ENCODE results near the gene ALDH1A3.

Gene ALDH1A3

DNA sequence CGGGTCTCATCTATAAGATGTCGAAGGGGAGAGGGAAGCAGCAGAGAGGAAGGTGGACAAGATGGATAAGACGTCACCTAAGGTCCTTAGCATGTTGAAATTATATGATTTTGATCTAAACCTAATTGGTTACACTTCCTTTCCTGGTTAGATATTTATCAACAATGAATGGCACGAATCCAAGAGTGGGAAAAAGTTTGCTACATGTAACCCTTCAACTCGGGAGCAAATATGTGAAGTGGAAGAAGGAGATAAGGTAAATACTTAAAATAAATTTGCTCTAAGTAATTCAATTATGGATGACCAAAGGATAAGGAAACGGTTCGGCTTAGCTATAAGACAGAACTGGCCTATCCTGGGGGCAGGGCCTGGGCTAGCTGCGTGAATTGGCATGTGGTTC is 5.5 kb downstream of the ALDH1A3 start:
- DNase-seq, result no peak

- no peak for DNase-seq
These were observed 6.2 kb downstream of the ALDH1A3 start for GRCh38 chr15:100885811-100886210.

DNA sequence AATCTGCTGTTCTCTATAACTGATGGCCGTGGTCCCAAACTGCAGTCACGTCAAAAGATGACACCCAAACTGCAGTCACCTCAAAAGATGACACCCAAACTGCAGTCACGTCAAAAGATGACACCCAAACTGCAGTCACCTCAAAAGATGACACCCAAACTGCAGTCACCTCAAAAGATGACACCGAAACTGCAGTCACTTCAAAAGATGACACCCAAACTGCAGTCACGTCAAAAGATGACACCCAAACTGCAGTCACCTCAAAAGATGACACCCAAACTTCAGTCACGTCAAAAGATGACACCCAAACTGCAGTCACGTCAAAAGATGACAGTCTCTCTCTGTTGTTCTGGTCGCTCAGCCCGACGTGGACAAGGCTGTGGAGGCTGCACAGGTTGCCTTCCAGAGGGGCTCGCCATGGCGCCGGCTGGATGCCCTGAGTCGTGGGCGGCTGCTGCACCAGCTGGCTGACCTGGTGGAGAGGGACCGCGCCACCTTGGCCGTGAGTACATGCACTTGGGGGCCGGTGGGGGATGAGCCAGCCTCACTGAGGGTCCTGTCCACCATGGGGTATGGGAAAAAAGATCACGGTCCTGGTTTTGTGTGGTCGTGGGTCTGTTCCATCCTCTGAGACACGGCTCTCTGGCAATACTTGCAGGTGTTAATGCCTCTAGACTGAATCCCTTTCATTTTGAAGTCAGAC is 7.7 kb downstream of the ALDH1A3 start:
- no peak for DNase-seq

GRCh38 chr15:100889385-100890050 is 9.9 kb downstream of the ALDH1A3 start:
- no peak for DNase-seq

- DNase-seq, result no peak
These were observed 10.6 kb downstream of the ALDH1A3 start for GRCh38 chr15:100890051-100890720.

DNA sequence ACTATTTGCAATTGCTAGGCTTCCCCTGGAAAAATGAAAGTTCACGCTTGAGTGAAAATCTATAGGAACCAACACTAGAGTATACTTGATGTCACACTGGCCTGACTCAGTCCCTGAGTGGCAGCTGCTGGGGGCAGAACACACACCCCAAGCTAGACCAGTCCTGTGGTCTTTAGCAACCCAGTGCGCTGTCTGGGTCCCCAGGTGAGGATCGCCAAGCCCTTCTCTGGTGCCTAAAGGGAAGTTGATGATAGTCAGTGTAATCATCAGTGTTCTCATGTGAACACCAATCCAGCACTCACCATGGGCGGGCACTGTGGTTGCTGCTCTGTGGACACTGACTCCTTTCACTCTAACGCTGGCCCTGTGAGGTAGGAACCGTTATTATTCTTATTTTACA is 11.2 kb downstream of the ALDH1A3 start:
- no peak for DNase-seq

DNA sequence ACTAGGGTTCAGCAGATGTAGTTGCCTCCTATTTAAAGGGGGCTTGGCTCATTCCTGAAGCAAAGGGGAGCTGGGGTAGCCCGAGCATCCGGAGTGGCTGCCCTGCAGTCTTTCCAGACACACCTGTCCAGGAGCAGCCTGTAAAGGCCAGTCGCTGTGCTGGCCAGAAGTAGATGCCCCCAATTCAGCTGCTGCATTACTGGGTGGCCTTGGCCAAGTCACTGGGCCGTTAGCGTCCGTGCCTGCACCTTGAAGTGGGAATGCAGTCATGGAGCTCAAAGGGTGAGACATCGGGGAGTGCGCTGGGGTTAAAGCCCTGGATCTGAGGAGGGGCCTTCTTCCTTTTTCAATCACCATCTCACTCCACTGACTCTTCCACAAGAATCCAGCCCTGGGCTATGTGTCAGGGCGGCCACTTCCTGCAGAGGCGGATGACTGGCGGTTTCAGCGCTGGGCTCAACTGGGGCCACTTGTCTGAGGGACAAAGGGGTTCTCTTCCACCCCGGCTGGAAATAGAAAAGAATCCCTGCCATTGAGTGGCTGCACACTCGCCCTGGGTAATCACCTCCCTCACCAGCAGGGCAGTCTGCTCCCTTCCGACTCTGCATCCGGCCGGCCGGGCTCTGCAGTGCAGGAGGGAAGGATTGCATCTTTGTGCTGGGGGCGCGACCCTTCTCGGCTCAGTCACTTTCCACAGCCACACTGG is 11.8 kb downstream of the ALDH1A3 start:
- DNase-seq, result no peak

DNA sequence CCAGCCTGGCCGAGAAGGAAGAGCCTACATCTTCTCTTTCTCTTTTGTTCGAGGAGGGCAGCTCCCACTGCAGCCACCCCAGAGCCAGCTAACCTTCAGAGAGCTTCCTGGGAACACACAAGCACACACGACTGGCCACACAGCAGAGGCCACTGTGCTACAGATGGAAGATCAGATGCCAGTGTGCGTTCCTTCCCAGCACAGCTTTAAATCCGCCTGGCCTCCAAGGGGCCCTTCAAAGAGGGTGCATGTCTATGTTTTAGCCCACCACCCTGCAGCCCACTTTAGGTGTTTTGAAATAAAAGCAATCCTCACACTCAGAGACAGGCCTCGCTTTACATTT is 12.4 kb downstream of the ALDH1A3 start:
- DNase-seq, result no peak

DNA sequence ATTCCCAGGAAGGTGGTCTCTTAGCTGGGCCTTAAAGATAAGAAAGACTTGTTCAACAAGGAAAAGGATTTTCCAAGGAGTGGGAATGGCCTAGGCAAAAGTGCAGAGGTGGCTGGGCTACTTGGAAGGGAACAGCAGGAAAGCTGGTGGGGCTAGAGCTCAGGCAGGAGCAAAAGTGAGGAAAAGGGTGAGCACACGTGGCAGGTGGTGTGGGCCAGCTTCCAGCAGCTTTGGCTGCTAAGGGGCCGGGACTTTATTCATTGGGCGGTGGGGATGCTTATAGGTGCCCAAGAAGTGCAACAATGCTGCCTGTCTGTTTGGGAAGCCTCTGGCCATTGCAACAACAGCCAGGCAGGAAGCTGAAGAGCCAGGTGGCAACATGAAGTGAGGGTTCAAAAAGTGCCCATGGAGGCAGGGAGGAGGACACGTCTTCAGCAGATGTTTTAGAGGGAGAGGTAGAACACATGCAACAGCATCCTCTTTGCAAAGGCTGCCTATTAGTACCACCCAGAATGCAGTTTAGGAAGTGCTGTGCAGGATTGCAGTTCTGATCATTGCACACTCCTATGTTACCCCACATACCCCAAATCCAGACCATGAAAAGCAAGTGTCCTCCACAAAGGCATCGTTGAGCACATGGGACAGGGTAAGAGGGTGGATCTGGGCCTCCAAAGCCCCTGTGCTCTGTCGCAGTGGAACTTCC is 13.8 kb downstream of the ALDH1A3 start:
- no peak for DNase-seq

GRCh38 chr15:100893964-100894295 is 14.3 kb downstream of the ALDH1A3 start:
- no peak for DNase-seq

DNA sequence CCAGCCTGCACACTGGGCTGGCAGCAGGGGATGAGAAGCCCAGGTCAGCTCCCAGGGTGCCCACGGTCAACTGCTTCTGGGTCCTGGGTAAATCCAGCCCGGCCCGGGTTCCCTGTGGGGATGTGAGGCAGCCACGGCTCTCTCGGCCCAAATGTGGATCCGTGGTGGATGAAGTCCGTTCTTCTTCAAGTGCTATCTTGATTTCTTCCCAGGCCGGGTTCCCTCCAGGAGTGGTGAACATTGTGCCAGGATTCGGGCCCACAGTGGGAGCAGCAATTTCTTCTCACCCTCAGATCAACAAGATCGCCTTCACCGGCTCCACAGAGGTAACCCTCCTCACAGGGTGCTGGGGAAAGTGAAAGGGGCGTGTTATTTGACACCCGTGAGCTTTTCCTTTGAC is 16.1 kb downstream of the ALDH1A3 start:
- no peak for DNase-seq

DNA sequence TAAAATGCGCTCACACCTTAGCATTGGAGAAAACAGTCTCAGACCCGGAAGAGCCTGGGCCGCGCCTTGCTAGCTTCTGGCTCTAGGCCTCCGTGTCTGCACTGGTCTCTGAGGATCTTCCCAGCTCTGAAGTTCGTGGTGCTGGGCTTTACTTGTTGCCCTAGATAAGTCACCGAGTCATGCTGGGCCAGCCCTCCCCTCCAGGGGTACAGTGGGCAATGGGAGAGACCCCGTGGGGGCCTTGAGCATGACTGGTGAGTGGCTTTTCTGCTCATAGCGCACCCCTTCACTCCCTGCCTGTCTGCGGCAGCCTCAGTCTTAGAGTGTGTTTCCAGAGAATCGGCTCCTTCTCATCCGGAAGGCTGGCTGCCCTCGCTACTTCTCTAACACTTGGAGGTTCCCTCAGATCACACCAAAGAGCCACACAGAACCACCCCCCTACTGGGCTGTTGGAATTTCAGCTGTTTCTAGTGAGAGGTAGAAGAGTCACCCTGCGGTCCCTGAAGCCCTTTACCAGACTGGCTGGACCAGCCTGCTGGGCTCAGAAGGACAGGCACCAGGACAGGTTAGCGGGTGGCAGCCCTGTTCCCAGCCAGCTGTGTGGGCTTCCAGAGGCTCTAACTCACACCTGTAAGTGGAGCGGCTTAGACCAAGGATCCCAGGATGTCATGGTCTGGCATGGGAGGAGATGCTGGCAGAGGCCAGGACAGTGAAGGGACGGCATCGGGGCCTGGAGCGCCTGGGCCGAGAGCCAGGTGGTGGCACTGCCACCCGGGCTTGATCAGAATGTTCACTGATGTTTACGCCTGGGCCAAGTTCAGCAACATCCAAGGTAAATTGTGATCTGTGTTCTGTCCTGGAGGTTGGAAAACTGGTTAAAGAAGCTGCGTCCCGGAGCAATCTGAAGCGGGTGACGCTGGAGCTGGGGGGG is 17.9 kb downstream of the ALDH1A3 start:
- no peak for DNase-seq

GRCh38 chr15:100898152-100898490 is 18.5 kb downstream of the ALDH1A3 start:
- DNase-seq, result no peak

- DNase-seq, result no peak
These were observed 19.2 kb downstream of the ALDH1A3 start for GRCh38 chr15:100898661-100899462.

- no peak for DNase-seq
These were observed 20.0 kb downstream of the ALDH1A3 start for GRCh38 chr15:100899601-100900000.

GRCh38 chr15:100900136-100900794 is 20.6 kb downstream of the ALDH1A3 start:
- no peak for DNase-seq

DNA sequence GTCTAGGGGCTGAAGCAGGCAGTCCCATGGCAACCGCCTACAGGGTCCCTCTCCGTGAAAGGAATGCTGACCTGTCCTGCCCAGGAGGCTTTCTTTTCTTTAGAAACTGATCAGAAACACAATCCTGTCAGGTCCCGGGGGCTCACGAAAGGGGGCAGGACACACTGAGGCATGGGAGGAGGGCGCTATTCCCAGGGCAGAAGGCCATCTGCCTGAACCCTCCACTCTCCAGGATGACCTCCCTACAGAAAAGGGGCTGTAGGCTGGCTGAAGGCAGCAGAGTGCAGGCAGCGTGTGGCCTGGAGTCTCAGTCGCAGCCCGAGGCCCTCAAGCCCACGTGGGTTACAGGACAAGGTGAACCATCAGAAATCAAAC is 21.2 kb downstream of the ALDH1A3 start:
- DNase-seq, result no peak

DNA sequence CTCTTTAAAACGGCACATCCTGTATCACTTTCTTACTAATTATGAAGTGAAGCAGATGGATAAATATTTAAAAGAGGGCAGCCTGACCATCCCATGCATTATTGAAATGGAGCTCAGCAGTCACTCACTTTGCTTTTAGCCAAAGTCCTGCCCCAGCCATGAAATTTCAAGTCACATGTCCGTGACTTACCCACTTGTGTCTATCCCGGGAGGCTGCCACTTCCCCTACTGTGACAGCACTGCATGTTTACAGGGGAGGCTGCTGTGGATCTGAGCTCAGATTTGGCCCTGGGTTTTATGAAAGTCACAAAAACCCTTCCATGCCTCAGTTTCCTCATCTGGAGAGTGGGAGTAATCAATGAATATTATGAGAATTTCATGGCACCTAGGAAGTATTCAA is 21.7 kb downstream of the ALDH1A3 start:
- no peak for DNase-seq

DNA sequence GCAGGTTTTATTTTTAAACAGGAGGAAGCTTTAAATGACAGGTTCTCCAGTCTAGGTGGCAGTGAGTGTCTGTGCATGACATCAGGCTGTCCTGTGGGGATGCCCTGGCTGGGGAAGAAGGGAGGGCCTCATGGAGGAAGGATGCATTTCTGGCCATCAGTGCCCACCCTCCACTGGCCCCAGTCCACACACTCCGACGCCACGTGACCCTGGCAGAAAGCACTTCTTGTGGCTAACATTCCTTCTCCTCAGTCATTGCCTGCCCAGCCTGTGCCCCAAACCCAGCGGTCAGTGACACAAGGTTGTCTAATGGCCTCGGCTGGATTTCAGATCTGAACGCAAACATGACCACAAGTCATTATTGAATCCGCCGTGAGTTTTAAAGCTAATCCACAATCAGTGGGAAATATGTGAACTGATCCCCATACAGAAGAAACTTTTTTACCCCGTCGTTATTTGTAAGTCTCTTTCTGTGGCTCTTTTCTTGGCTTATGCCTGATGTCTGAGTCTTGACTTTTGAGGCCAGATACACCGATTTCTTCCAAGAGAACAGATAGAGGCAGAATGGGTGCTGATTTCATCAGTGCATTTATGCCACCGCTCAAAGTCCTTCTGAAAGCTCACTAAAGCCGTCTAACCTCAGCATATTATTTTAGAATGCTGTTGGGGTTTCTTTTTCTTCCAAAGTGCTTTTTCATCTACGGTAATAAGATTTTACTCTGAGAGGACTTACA is 22.2 kb downstream of the ALDH1A3 start:
- no peak for DNase-seq
